Suprapubic skin (tissue), 4 donors: ENCODE results near the gene GDI2. TPM values are rescaled to one million over a fixed set of nuclear protein-coding genes. Genes with fewer than 3 reads are reported as not detected.

Experiments
- DNase-seq, 2 donors: peaks; one replicate each; pipeline ENCODE4 v3.0.0-alpha.2; 2019; ENCODE audit warnings: low spot score in 2 of 2
- H3K27ac ChIP-seq: fragments of 200-600 bp; sonication (generic); one replicate; pipeline ENCODE4 v1.5.1; 2019
- H3K27me3 ChIP-seq: fragments of 200-600 bp; sonication (generic); one replicate; pipeline ENCODE4 v1.5.1; 2019
- H3K36me3 ChIP-seq: fragments of 200-600 bp; sonication (generic); one replicate; pipeline ENCODE4 v1.5.1; 2019
- H3K4me1 ChIP-seq: fragments of 200-600 bp; sonication (generic); one replicate; pipeline ENCODE4 v1.5.1; 2019
- H3K4me3 ChIP-seq: fragments of 200-600 bp; sonication (generic); one replicate; pipeline ENCODE4 v1.5.1; 2019; ENCODE audit warnings: mild to moderate bottlenecking
- H3K9me3 ChIP-seq: fragments of 200-600 bp; sonication (generic); one replicate; pipeline ENCODE4 v1.5.1; 2019
- EP300 ChIP-seq: sonication (generic); formaldehyde crosslinking; IDR thresholded peaks from one replicate; pipeline ENCODE4 v1.6.1; 2017; ENCODE audit warnings: antibody characterized with exemption
- POLR2A ChIP-seq, 2 donors: fragments of 450-650 bp; IDR thresholded peaks; one replicate each; pipeline ENCODE4 v1.6.1; 2017; ENCODE audit warnings: antibody characterized with exemption in 2 of 2, mild to moderate bottlenecking in 2 of 2, moderate library complexity in 2 of 2
- POLR2AphosphoS5 ChIP-seq, 3 donors: sonication (generic); formaldehyde crosslinking; IDR thresholded peaks; one replicate each; pipeline ENCODE4 v1.6.1; 2017; ENCODE audit warnings: antibody characterized with exemption in 3 of 3
- WGBS: methylation state at CpG from one replicate; pipeline ENCODE4 v1.1.5; 2018; 5-methylcytosine and 5-hydroxymethylcytosine counted together
- total RNA-seq, 4 donors: library from RNA; depleted of rRNA; stranded (reverse); fragments of >200 nt; gene quantifications; one replicate each; pipeline ENCODE4 v1.1.0, GENCODE V29; 2016
- TF ChIP-seq, protein P1 (sequence below), 2 donors: fragments of 200-600 bp in 1 of 2; fragments of 450-650 bp in 1 of 2; sonication (generic) in 1 of 2; IDR thresholded peaks; one replicate each; pipeline ENCODE4 v1.5.1; 2016 to 2019; ENCODE audit warnings: antibody characterized with exemption in 2 of 2, mild to moderate bottlenecking in 1 of 2, moderate library complexity in 1 of 2

Gene GDI2
- total RNA-seq, 4 donors from 2014 or later: 243 to 270 (median 256) TPM

DNA sequence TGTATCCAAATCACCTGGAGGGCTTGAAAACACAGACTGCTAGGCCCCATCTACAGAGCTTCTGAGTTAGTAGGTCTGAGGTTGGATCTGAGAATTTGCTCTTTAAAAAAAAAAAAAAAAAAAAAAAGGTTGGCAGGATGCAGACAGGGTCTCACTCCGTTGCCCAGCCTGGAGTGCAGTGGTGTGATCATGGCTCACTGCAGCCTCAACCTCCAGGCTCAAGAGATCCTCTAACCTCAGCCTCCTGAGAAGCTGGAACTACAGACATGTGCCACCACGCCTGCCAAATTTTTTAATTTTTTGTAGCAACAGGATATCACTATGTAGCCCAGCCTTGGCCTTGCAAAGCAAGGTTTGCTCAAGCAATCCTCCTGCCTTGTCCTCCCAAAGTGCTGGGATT, 8.0 kb downstream of the GDI2 start:
- no peak overlapping the region for H3K27ac ChIP-seq
- WGBS: 89% methylated on average over 2 of the region's 2 CpGs
- no peak for TF ChIP-seq POLR2A (IDR thresholded peaks at IDR 0.05)
- DNase-seq: no peak
- H3K4me1 ChIP-seq: peaks cover 29% of the 10 kb centered on the region
- H3K36me3 ChIP-seq: peaks cover 2% of the 10 kb centered on the region
- no peaks in the 10 kb centered on the region for H3K9me3 ChIP-seq
- no peak overlapping the region for H3K4me3 ChIP-seq
- H3K27me3 ChIP-seq: no peaks in the 10 kb centered on the region

DNA sequence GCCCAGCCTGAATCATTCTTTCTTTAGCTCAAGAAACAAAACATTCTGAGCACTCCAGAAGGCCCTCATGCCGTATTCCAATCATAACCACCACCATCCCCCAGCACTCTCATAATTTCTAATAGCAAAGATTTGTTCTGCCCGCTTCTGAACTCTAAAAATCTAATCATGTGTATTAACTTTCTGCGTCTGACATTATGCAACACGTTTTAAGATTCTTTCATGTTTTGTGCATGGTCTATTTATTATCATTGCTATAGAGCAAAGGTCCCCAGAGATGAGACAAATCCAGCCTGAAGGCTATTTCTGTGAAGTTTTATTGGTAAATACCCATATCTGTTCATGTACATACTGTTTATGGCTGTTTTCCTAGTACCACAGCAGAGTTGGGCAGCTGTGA, 8.8 kb downstream of the GDI2 start:
- peaks cover 21% of the 10 kb centered on the region for H3K4me1 ChIP-seq
- H3K27me3 ChIP-seq: no peaks in the 10 kb centered on the region
- DNase-seq: no peak
- WGBS: 77% methylated on average over 4 of the region's 4 CpGs
- no peak overlapping the region for H3K4me3 ChIP-seq
- H3K9me3 ChIP-seq: no peaks in the 10 kb centered on the region
- peaks cover 11% of the 10 kb centered on the region for H3K36me3 ChIP-seq
- TF ChIP-seq, protein P1, sequence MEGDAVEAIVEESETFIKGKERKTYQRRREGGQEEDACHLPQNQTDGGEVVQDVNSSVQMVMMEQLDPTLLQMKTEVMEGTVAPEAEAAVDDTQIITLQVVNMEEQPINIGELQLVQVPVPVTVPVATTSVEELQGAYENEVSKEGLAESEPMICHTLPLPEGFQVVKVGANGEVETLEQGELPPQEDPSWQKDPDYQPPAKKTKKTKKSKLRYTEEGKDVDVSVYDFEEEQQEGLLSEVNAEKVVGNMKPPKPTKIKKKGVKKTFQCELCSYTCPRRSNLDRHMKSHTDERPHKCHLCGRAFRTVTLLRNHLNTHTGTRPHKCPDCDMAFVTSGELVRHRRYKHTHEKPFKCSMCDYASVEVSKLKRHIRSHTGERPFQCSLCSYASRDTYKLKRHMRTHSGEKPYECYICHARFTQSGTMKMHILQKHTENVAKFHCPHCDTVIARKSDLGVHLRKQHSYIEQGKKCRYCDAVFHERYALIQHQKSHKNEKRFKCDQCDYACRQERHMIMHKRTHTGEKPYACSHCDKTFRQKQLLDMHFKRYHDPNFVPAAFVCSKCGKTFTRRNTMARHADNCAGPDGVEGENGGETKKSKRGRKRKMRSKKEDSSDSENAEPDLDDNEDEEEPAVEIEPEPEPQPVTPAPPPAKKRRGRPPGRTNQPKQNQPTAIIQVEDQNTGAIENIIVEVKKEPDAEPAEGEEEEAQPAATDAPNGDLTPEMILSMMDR (IDR thresholded peaks at IDR 0.05): no peak
- no peak for TF ChIP-seq POLR2AphosphoS5 (IDR thresholded peaks at IDR 0.05)
- TF ChIP-seq POLR2A (IDR thresholded peaks at IDR 0.05): no peak
- no peak for TF ChIP-seq EP300
- no peak overlapping the region for H3K27ac ChIP-seq

DNA sequence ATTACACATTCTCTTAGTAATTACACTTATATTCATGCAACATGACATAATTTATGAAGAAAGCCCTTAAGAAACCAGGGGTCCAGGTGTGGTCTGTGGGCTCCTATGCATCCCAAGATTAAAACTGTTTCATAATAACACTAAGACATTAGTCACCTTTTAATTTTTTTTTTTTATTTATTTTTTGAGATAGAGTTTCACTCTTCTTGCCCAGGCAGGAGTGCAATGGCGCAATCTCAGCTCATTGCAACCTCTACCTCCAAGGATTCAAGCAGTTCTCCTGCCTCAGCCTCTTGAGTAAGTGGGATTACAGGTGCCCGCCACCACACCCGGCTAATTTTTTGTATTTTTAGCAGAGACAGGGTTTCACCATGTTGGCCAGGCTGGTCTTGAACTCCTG, 12.5 kb downstream of the GDI2 start:
- no peak overlapping the region for H3K4me3 ChIP-seq
- H3K36me3 ChIP-seq: peaks cover 42% of the 10 kb centered on the region
- H3K27ac ChIP-seq: no peak overlapping the region
- H3K27me3 ChIP-seq: no peaks in the 10 kb centered on the region
- TF ChIP-seq, protein P1 (IDR thresholded peaks at IDR 0.05): no peak
- no peak for TF ChIP-seq POLR2A (IDR thresholded peaks at IDR 0.05)
- TF ChIP-seq EP300: no peak
- TF ChIP-seq POLR2AphosphoS5 (IDR thresholded peaks at IDR 0.05): no peak
- DNase-seq: no peak
- H3K9me3 ChIP-seq: no peaks in the 10 kb centered on the region
- 100% methylated on average over 3 of the region's 3 CpGs for WGBS
- H3K4me1 ChIP-seq: no peaks in the 10 kb centered on the region

DNA sequence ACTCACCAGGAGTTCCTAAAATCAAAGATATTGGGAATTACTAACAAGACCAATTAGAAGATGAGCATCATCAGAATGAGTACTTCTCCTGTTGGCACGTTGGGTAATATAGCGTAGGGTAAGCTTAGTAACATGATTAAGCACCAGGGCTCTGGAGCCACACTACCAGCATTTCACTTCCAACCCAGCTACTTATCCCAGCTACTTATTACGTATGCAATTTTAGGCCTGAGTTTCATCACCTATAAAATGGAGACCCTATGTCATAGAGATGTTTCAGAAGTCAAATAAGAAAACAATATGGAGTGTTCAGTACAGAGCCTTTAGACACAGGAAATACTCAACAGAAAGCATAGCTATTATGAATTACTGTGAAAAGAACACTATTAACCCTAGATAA, 19.0 kb downstream of the GDI2 start:
- no peak for TF ChIP-seq EP300
- no peak for TF ChIP-seq POLR2AphosphoS5 (IDR thresholded peaks at IDR 0.05)
- no peak for TF ChIP-seq POLR2A (IDR thresholded peaks at IDR 0.05)
- TF ChIP-seq, protein P1 (IDR thresholded peaks at IDR 0.05): no peak
- WGBS: 96% methylated on average over 3 of the region's 3 CpGs
- Histone ChIP-seq H3K27me3 (no peaks in the 10 kb centered on the region), H3K4me3 (no peak overlapping the region), H3K4me1 (no peaks in the 10 kb centered on the region), H3K36me3 (peaks cover 93% of the 10 kb centered on the region), H3K9me3 (no peaks in the 10 kb centered on the region), H3K27ac (no peak overlapping the region)
- DNase-seq: no peak

DNA sequence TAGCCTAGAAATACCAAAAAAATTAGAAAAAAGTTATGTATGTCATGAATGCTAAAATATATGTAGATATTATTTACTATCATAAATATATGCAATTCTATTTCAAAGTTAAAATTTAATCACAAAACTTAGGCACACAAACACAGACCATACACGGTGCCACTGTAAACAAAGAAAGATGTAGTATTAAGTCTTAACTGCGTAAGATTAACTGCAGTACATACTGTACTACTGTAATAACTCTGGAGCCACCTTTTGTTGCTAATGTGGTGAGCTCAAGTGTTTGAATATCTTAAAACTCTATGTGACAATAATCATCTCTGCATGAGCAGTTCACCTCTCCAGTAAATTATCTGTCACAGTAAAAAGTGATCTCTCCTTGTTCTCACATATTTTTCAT, 23.6 kb downstream of the GDI2 start:
- no peak for DNase-seq
- WGBS: 92% methylated on average over 2 of the region's 2 CpGs
- Histone ChIP-seq H3K27ac (no peak overlapping the region), H3K27me3 (no peaks in the 10 kb centered on the region), H3K36me3 (peaks cover 83% of the 10 kb centered on the region), H3K4me3 (no peak overlapping the region), H3K9me3 (no peaks in the 10 kb centered on the region), H3K4me1 (no peaks in the 10 kb centered on the region)
- TF ChIP-seq, protein P1 (IDR thresholded peaks at IDR 0.05): no peak
- no peak for TF ChIP-seq EP300
- no peak for TF ChIP-seq POLR2A (IDR thresholded peaks at IDR 0.05)
- TF ChIP-seq POLR2AphosphoS5 (IDR thresholded peaks at IDR 0.05): no peak

DNA sequence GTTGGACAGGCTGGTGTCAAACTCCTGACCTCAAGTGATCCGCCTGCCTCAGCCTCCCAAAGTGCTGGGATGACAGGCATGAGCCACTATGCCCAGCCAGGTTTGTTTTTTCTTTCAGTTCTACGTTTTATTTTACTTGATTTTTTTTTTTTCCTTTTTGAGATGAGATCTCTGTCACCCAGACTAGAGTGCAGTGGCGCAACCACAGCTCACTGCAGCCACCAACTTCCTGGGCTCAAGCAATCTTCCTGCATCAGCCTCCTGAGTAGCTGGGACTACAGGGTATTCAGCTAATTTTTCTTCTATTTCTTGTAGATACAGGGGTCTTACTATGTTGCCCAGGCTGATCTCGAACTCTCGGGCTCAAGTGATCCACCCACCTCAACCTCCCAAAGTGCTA, 24.3 kb downstream of the GDI2 start:
- DNase-seq: no peak
- peaks cover 83% of the 10 kb centered on the region for H3K36me3 ChIP-seq
- TF ChIP-seq, protein P1 (IDR thresholded peaks at IDR 0.05): no peak
- no peak for TF ChIP-seq POLR2A (IDR thresholded peaks at IDR 0.05)
- no peak for TF ChIP-seq POLR2AphosphoS5 (IDR thresholded peaks at IDR 0.05)
- no peak for TF ChIP-seq EP300
- no peak overlapping the region for H3K27ac ChIP-seq
- H3K4me3 ChIP-seq: no peak overlapping the region
- WGBS: 85% methylated on average over 5 of the region's 5 CpGs
- H3K4me1 ChIP-seq: no peaks in the 10 kb centered on the region
- no peaks in the 10 kb centered on the region for H3K9me3 ChIP-seq
- H3K27me3 ChIP-seq: no peaks in the 10 kb centered on the region
